DMS 273 (cell line): ENCODE data around the gene ADAMTS6.
A peak's percentile ranks its signal among the peaks of the same experiment; 100 is the strongest.
"Not testable (repeated sequence)": the region's sequence is repeated elsewhere in the genome, so short reads cannot be mapped to it uniquely, and the experiment has no call there.

Experiments used
- DNase-seq: peaks from one replicate; lab custom pipeline; 2025; ENCODE audit not compliant: unreplicated experiment; lab: John Stamatoyannopoulos, UW

ADAMTS6 gene

GRCh38 chr5:65382582-65382981, 99.1 kb downstream of the ADAMTS6 start:
- no peak for DNase-seq

GRCh38 chr5:65370505-65370904, 111.2 kb downstream of the ADAMTS6 start:
- DNase-seq: not testable (repeated sequence)

DNA sequence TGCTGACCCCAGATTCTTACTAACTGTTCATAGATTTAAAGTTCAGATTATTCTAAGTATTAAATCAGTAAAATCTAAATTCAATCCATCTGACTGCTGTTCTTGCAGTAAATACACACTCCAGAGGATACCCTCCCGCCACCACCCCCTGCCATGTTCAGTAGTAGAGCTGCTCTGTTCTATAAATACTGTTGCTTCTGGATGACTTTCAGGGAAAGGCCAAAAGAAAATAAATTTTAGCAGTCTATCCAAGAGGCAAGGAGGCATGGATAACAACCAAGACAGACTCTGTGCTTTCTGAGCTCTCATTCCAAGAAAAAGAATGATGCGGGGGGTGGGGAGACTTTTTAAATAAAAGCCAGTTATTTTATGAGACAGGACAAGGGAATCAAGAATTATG, 115.1 kb downstream of the ADAMTS6 start:
- DNase-seq: no peak

DNA sequence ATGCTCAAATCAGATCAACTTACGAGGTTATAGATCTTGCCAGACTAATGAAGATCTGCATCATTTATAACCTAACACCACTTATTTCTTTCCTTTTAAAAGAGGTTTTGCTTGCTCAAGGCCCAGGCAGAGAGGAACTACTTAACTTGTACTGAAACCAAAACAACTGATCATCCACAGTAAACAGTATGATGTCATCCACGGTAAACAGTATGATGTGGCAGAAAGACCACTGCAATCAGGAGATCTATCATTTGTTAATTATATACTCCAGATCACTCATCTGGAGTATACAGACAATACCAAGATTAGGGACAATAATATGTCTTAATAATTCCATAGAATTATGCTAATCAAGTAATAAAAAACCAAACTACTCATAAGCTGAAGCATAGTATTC, 116.8 kb downstream of the ADAMTS6 start:
- no peak for DNase-seq

DNA sequence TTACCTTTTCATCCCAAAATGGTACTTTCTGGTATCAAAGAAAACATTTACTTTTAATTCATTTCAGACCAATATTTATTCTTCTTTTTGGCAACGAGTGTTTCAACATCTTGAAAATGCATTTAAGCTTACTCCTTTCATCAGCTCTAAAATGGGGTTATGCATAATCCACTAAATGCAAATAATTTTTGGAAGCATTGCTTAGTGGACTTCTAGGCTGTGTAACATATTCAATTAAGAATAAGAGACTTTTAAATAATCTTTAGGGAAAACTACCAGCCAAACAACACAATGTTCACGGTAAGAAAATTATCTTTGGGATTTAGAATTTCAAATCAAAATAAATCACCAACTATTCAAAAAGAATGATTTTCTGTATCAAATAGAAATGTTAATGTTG, 118.2 kb downstream of the ADAMTS6 start:
- DNase-seq: no peak

DNA sequence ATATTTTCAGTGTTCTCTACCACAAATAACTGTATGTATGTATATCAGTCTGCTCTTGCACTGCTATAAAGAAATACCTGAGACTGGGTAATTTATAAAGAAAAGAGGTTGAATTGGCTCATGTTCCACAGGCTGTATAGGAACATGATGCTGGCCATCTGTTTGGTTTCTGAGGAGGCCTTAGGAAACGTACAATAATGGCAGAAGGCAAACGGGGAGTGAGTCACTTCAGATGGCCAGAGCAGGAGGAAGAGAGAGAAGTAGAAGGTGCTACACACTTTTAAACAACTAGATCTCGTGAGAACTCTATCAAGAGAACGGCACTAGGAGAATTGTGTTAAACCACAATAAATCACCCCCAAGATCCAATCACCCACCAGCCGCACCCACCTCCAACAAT, 121.7 kb downstream of the ADAMTS6 start:
- DNase-seq: peak; percentile 82

DNA sequence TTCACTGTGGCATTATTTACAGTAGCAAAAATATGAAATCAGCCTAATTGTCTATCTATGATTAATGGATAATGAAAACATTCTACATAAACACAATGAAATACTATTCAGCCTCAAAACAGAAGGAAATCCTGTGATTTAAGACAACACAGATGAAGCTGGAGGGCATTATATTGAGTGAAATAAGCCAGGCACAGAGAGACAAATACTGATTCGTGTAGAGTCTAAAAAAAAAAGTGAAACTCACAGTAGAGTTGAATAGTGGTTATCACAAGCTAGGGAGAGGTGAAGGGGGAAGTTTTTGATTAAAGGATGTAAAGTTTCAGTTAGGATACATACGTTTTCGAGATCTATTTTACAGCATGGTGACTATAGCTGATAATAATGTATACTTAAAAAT, 122.2 kb downstream of the ADAMTS6 start:
- DNase-seq: no peak

- no peak for DNase-seq
Observed at GRCh38 chr5:65356274-65356673, 125.4 kb downstream of the ADAMTS6 start.

GRCh38 chr5:65355301-65355700, 126.4 kb downstream of the ADAMTS6 start:
- DNase-seq: no peak

DNA sequence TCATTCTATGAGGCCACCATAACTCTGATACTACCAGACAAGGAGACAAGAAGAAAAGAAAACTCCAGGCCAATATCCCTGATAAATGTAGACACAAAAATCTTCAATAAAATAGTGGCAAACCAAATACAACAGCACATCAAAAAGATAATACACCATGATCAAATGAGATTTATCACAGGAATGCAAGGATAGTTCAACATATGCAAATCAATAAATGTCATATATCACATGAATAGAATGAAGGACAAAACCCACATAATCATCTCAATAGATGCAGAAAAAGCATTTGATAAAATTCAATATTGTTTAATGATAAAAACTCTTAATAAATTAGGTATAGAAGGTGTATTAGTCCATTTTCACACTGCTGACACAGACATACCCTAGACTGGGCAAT, 139.9 kb downstream of the ADAMTS6 start:
- no peak for DNase-seq

- no peak for DNase-seq
Observed at GRCh38 chr5:65338606-65339151, 143.0 kb downstream of the ADAMTS6 start.

GRCh38 chr5:65334077-65334476, 147.6 kb downstream of the ADAMTS6 start:
- peak; percentile 40 for DNase-seq

DNA sequence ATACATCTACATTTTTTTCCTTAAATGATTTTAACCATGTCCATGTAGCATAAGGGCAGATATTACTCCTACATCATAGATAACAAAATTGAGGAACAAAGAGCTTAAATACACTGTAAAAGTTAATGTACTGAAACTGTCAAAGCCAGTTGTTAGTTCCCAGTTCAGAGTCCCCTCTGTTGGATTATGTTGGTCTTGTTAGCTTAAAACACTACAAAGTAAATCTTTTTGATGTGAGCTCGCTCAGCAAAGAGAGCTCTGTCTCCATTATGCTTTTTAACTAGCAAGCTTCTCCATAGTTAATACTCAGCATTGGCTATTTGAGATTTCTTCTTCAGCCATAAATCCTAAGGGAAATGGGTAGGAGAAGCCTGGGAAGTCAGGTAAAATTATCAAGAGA, 149.1 kb downstream of the ADAMTS6 start:
- DNase-seq: no peak

GRCh38 chr5:65329266-65329665, 152.5 kb downstream of the ADAMTS6 start:
- no peak for DNase-seq

DNA sequence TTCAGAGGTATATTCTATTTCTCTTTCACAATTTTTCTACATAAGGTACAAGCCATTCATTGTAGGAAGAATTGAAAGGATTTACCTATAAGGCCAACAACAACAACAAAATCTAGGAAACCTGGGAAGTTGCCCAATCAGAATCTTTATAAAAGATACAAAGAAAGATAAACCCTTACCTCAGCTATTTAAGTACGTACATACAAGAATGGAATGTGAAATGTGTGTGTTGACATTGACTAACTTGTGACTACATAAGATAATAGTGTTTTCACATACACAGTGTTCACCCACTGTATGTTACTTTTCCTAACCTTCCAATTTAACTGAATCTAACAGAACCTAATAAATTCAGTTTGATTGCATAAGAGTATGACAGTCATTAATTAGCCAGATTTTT, 154.1 kb downstream of the ADAMTS6 start:
- no peak for DNase-seq

DNA sequence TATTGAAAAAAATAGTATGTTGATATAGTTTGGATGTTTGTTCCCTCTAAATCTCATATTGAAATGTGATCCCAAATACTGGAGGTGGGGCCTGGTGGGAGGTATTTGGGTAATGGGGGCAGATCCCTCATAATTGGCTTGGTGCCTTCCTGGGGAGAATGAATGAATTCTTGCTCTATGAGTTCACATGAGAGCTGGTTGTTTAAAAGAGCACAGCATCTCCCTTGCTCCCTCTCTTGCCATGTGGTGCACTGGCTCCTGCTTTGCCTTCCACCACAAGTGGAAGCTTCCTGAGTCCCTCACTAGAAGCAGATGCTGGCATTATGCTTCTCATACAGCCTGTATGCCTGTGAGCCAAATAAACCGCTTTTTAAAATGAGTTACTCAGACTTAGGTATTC, 154.8 kb downstream of the ADAMTS6 start:
- peak; percentile 6 for DNase-seq

DNA sequence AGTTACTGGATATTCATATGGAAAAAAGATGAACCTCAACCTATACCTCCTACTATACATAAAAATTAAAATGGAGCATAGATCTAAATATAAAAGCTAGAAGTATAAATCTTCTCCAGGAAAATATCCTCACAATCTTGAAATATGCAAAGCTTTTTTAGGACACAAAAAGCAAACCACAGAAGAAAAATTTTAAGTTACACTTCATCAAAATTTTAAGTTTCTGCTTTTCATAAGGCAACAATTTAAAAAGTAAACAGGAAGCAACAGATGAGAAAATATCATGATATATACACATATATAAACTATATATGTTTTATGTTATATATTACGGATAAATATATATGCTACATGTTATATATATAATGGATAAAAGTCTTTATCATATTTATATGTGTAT, 157.5 kb downstream of the ADAMTS6 start:
- DNase-seq: no peak

DNA sequence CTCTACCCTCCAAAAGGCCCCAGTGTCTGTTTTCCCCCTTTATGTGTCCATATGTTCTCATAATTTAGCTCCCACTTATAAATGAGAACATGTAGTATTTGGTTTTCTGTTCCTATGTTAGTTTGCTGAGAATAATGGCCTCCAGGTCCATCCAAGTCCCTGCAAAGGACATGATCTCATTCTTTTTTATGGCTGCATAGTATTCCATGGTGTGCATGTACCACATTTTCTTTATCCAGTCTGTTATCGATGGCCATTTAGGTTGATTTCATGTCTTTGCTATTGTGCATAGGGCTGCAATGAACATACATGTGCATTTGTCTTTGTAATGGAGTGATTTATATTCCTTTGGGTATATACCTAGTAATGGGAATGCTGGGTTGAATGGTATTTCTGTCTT, 161.0 kb downstream of the ADAMTS6 start:
- not testable (repeated sequence) for DNase-seq

DNA sequence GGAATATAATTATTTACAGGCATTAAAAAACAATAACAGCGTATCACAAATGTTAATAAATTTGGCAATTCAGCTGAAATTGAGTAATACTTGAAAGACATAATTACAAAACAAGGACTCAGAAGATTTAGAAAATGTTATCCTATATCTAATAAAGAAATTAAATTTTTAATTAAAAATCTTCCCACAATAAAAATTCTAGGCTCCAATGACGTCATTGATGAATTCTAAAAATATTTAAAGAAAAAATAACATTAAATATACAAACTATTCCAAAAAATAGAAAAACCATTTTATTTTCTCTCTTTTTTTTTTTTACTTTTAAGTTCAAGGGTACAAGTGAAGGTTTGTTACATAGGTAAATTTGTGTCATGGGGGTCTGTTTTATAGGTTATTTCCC, 161.5 kb downstream of the ADAMTS6 start:
- DNase-seq: no peak

DNA sequence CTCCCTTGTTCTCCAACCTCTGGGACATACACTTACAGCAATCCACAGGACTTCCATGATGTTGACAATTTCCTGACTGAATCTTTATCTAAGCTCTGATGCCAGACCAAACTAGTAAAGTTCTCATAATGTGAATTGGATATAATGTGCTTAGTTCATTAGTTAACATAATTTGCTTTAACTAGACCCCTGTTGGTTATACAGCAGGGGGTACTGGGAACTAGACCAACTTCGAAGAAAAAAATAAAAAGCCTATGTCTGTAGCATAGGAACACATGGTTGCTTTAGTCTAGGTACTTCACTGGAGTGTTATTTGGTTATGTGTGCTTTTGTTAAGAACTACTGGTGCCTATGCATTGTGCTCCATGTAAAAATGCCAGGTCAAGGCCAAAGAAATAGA, 173.8 kb downstream of the ADAMTS6 start:
- no peak for DNase-seq

GRCh38 chr5:65307088-65307487, 174.6 kb downstream of the ADAMTS6 start:
- DNase-seq: no peak

- DNase-seq: no peak
Observed at GRCh38 chr5:65305913-65306312, 175.8 kb downstream of the ADAMTS6 start.

DNA sequence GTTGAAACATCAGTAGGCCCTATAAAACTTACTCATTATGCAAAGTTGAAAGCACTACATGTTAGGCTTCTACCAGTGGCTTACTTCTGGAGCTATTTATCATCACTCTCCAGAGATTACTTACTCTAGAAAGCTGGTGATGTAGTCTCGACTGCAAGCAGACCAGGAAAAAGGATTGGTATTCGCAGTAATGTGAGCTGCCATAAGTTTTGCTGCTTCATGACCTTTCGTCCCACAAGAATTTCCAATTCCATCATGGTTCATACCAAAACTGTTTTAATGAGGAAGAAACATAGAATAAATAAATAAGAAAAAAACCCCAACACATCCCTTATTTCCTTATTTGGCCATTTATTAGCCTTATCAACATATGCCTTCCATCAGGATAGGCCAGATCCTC, 181.9 kb downstream of the ADAMTS6 start:
- DNase-seq: no peak

DNA sequence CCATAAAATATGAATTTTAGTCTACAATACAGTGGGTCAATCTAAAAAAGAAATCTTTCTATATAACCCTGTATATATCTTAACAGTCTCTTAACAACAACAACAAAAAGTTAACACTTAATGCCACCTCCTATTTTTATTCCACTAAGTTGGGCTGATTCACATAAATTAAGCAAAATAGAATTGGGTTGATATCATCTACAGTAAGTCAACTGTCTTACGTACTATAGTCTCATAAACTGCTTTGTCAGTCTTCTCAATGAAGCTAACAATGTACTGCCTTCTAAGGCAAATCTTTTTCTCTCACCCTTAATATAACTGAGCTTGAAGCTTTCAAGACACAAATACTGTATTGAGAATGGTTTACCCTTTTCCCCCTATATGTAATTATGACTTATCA, 185.7 kb downstream of the ADAMTS6 start:
- no peak for DNase-seq
